ENCODE data around the gene MROH7.

The MROH7 gene

GRCh38 chr1:54640863-54641836, at the start of gene MROH7:
Gene MROH7, plus strand, starts transcription at chr1:54641786. Its CDS starts 11,141 bp downstream, at chr1:54652927.
- no peak within 1 kb of the TSS for H3K9ac ChIP-seq (ENCODE audit: low read depth, low read length)
- no peaks in the 10 kb centered on the region for H3K36me3 ChIP-seq (ENCODE audit: control insufficient read depth, insufficient read depth, low read length)
- no peaks in the 10 kb centered on the region for H3K9me3 ChIP-seq (ENCODE audit: control insufficient read depth, insufficient read depth, low read length)
- no peaks in the 10 kb centered on the region for H3K27me3 ChIP-seq (ENCODE audit: control insufficient read depth, insufficient read depth, low read length)
- H3K4me1 ChIP-seq (ENCODE audit: control insufficient read depth, insufficient read depth, low read length): no peaks in the 10 kb centered on the region
- no peak within 1 kb of the TSS for H3K4me3 ChIP-seq (ENCODE audit: low read depth, low read length)

DNA sequence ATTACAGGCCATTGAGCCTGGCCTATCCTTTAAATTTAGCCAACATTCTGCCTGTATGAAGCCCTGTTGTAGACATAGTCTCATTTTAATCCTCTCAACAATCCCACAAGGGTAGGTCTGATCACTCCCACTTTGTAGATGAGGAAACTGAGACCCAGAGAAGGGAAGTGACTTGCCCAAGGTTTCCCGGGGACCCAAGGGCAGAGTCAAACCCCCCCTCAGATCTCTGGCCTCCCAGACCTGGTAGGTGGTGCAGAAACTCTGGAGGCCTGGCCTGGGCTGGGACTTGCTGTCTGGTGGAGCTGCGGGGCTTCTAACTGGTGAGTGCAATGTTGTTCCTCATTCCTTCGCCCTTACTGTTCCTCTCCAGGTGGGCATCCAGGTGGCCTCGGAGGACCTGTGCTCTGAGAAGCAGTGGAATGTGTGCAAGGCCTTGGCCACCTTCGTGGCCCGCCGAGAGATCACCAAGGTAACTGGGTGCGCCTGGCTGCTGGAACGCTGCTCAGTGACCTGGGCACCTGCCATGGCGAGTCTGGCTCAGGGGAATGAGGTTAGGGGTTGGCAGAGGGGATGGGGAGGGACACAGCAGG, 47.9 kb upstream of the MROH7 start:
- Histone ChIP-seq H3K4me3 (ENCODE audit: low read depth, low read length) (no peak overlapping the region), H3K9me3 (ENCODE audit: control insufficient read depth, insufficient read depth, low read length) (no peaks in the 10 kb centered on the region), H3K4me1 (ENCODE audit: control insufficient read depth, insufficient read depth, low read length) (peaks cover 2% of the 10 kb centered on the region), H3K9ac (ENCODE audit: low read depth, low read length) (no peak overlapping the region), H3K27me3 (ENCODE audit: control insufficient read depth, insufficient read depth, low read length) (no peaks in the 10 kb centered on the region), H3K36me3 (ENCODE audit: control insufficient read depth, insufficient read depth, low read length) (no peaks in the 10 kb centered on the region)

- Histone ChIP-seq H3K4me1 (ENCODE audit: control insufficient read depth, insufficient read depth, low read length) (peaks cover 2% of the 10 kb centered on the region), H3K27me3 (ENCODE audit: control insufficient read depth, insufficient read depth, low read length) (no peaks in the 10 kb centered on the region), H3K9ac (ENCODE audit: low read depth, low read length) (no peak overlapping the region), H3K36me3 (ENCODE audit: control insufficient read depth, insufficient read depth, low read length) (no peaks in the 10 kb centered on the region), H3K9me3 (ENCODE audit: control insufficient read depth, insufficient read depth, low read length) (no peaks in the 10 kb centered on the region), H3K4me3 (ENCODE audit: low read depth, low read length) (no peak overlapping the region)
These were observed 47.1 kb upstream of the MROH7 start for GRCh38 chr1:54594463-54594862.

DNA sequence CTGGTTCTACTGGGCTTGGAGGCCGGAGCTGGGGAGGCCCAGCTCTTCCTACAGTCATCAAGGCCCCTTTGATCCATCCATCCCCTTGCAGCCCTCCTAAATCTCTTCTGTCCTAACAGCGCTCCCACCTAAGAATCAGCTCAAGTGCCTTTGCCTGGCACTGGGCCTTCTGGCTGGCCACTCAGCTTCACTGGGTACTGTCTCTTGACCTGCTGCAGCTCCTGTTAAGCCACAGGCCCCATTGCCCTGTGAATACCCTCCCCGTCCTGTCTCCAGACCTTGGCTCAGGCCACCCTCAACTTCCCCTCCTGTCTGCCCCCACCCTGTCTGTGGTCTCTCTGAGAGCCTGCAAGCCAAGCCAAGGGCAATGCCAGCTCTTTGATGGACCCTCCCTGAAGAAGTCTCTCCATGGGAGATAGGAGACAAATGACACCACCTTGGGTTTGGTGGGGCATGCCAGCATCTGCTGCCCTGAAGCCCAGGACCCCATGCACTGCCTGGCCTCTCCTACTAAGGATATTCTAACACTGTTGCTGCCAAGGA, 45.6 kb upstream of the MROH7 start:
- Histone ChIP-seq H3K27me3 (ENCODE audit: control insufficient read depth, insufficient read depth, low read length) (no peaks in the 10 kb centered on the region), H3K9ac (ENCODE audit: low read depth, low read length) (no peak overlapping the region), H3K36me3 (ENCODE audit: control insufficient read depth, insufficient read depth, low read length) (no peaks in the 10 kb centered on the region), H3K4me3 (ENCODE audit: low read depth, low read length) (no peak overlapping the region), H3K9me3 (ENCODE audit: control insufficient read depth, insufficient read depth, low read length) (no peaks in the 10 kb centered on the region), H3K4me1 (ENCODE audit: control insufficient read depth, insufficient read depth, low read length) (no peaks in the 10 kb centered on the region)

- Histone ChIP-seq H3K4me3 (ENCODE audit: low read depth, low read length) (no peak overlapping the region), H3K36me3 (ENCODE audit: control insufficient read depth, insufficient read depth, low read length) (no peaks in the 10 kb centered on the region), H3K9me3 (ENCODE audit: control insufficient read depth, insufficient read depth, low read length) (no peaks in the 10 kb centered on the region), H3K4me1 (ENCODE audit: control insufficient read depth, insufficient read depth, low read length) (no peaks in the 10 kb centered on the region), H3K27me3 (ENCODE audit: control insufficient read depth, insufficient read depth, low read length) (no peaks in the 10 kb centered on the region), H3K9ac (ENCODE audit: low read depth, low read length) (no peak overlapping the region)
These were observed 44.8 kb upstream of the MROH7 start for GRCh38 chr1:54596756-54597155.

DNA sequence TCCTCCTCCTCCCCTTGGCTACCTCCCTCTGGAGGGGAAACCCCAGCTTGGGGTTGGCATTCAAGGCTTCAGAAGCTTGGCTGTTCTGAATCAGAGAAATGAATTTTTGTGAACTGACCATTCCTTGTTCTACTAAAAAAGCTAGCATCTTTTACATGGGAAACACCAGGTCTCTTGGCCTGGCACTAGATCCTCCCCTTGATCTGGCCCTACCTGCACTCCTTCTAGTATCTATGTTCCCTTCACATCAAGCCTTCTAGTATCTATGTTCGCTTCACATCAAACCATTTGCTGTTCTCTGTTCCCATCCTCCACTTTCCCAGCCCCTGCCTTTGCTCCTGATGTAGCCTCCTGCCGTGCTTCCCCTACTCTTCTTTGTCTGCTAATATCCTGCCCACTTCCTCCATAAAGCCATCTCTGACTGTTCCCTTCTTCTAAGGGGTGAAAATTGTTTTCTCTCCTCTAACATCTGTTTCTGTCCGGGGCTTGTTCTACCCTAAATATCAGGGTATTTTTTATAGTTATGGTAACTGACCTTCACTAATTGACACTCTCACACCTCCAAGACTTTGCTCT, 44.0 kb upstream of the MROH7 start:
- Histone ChIP-seq H3K36me3 (ENCODE audit: control insufficient read depth, insufficient read depth, low read length) (no peaks in the 10 kb centered on the region), H3K4me3 (ENCODE audit: low read depth, low read length) (no peak overlapping the region), H3K4me1 (ENCODE audit: control insufficient read depth, insufficient read depth, low read length) (no peaks in the 10 kb centered on the region), H3K27me3 (ENCODE audit: control insufficient read depth, insufficient read depth, low read length) (no peaks in the 10 kb centered on the region), H3K9me3 (ENCODE audit: control insufficient read depth, insufficient read depth, low read length) (no peaks in the 10 kb centered on the region), H3K9ac (ENCODE audit: low read depth, low read length) (no peak overlapping the region)

GRCh38 chr1:54599211-54599823, 42.3 kb upstream of the MROH7 start:
- Histone ChIP-seq H3K27me3 (ENCODE audit: control insufficient read depth, insufficient read depth, low read length) (no peaks in the 10 kb centered on the region), H3K4me1 (ENCODE audit: control insufficient read depth, insufficient read depth, low read length) (no peaks in the 10 kb centered on the region), H3K9me3 (ENCODE audit: control insufficient read depth, insufficient read depth, low read length) (no peaks in the 10 kb centered on the region), H3K9ac (ENCODE audit: low read depth, low read length) (no peak overlapping the region), H3K36me3 (ENCODE audit: control insufficient read depth, insufficient read depth, low read length) (peaks cover 3% of the 10 kb centered on the region), H3K4me3 (ENCODE audit: low read depth, low read length) (no peak overlapping the region)

DNA sequence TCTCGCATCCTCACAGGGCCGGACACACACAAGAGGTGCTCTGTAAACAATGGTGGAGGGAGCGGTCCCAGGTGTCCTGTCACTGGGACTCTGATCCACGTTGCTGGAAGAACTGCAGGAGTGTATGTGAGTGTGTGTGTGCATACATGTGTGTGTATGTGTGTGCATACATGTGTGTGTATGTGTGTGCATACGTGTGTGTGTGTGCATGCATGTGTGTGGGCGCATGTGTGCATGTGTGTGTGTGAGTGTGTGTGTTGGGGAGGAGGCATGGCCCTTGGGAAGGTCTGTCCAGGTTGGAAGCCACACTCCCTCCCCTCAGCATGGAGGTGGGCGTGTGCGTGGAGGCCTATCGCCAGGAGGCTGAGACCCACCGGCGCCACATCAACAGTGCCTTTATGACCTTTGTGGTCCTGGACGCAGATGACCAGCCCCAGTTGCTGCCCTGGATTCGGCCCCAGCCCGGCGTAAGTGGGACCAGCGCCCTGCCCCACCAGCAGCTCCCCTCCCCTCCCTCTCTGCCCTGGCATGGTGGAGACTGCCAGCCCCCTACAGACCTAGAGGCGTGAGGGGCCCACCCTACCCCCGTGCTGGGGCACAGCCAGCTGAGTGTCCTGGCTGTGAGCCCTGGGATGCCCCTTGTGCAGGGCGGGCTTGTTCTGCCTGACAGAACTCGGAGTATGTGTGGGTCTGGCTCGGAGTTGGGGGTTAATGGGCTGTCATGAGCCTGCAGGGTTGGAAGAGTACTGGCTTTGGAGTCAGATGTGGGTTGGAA, 40.5 kb upstream of the MROH7 start:
- no peaks in the 10 kb centered on the region for H3K4me1 ChIP-seq (ENCODE audit: control insufficient read depth, insufficient read depth, low read length)
- no peak overlapping the region for H3K4me3 ChIP-seq (ENCODE audit: low read depth, low read length)
- no peak overlapping the region for H3K9ac ChIP-seq (ENCODE audit: low read depth, low read length)
- H3K9me3 ChIP-seq (ENCODE audit: control insufficient read depth, insufficient read depth, low read length): no peaks in the 10 kb centered on the region
- no peaks in the 10 kb centered on the region for H3K27me3 ChIP-seq (ENCODE audit: control insufficient read depth, insufficient read depth, low read length)
- peaks cover 3% of the 10 kb centered on the region for H3K36me3 ChIP-seq (ENCODE audit: control insufficient read depth, insufficient read depth, low read length)

GRCh38 chr1:54601730-54602129, 39.9 kb upstream of the MROH7 start:
- Histone ChIP-seq H3K9ac (ENCODE audit: low read depth, low read length) (no peak overlapping the region), H3K4me1 (ENCODE audit: control insufficient read depth, insufficient read depth, low read length) (no peaks in the 10 kb centered on the region), H3K27me3 (ENCODE audit: control insufficient read depth, insufficient read depth, low read length) (no peaks in the 10 kb centered on the region), H3K36me3 (ENCODE audit: control insufficient read depth, insufficient read depth, low read length) (peaks cover 3% of the 10 kb centered on the region), H3K9me3 (ENCODE audit: control insufficient read depth, insufficient read depth, low read length) (no peaks in the 10 kb centered on the region), H3K4me3 (ENCODE audit: low read depth, low read length) (no peak overlapping the region)

- Histone ChIP-seq H3K4me1 (ENCODE audit: control insufficient read depth, insufficient read depth, low read length) (no peaks in the 10 kb centered on the region), H3K4me3 (ENCODE audit: low read depth, low read length) (no peak overlapping the region), H3K9ac (ENCODE audit: low read depth, low read length) (no peak overlapping the region), H3K36me3 (ENCODE audit: control insufficient read depth, insufficient read depth, low read length) (peaks cover 3% of the 10 kb centered on the region), H3K27me3 (ENCODE audit: control insufficient read depth, insufficient read depth, low read length) (no peaks in the 10 kb centered on the region), H3K9me3 (ENCODE audit: control insufficient read depth, insufficient read depth, low read length) (no peaks in the 10 kb centered on the region)
These were observed 39.0 kb upstream of the MROH7 start for GRCh38 chr1:54602554-54602953.

DNA sequence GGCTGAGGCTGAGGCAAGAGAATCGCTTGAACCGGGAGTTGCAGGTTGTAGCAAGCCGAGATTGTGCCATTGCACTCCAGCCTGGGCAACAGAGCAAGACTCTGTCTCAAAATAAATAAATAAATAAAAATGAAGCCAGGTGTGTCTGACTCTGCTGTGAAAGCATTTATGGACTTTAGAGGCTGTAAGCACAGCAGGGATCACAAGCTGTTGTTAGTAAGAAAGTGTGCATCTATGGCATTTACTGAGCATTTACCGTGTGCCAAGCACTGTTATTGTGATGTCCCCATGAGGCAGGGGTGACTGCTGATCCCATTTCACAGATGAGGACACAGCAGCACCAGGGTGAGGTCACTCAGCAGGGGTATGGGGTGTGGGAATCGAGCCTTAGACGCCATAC, 38.3 kb upstream of the MROH7 start:
- H3K9me3 ChIP-seq (ENCODE audit: control insufficient read depth, insufficient read depth, low read length): no peaks in the 10 kb centered on the region
- H3K4me3 ChIP-seq (ENCODE audit: low read depth, low read length): no peak overlapping the region
- no peaks in the 10 kb centered on the region for H3K4me1 ChIP-seq (ENCODE audit: control insufficient read depth, insufficient read depth, low read length)
- H3K27me3 ChIP-seq (ENCODE audit: control insufficient read depth, insufficient read depth, low read length): no peaks in the 10 kb centered on the region
- H3K9ac ChIP-seq (ENCODE audit: low read depth, low read length): no peak overlapping the region
- H3K36me3 ChIP-seq (ENCODE audit: control insufficient read depth, insufficient read depth, low read length): peaks cover 3% of the 10 kb centered on the region

Data from iPS-15b (cell line).